MM.1S (cell line): ENCODE results near the gene POLR2H.

Experiments
- DNase-seq: peaks from one replicate; pipeline ENCODE4 v3.0.0-alpha.2; 2015
- H2AFZ ChIP-seq: fragments of 300-600 bp; sonication (generic); 2 replicates; pipeline ENCODE4 v1.6.0; 2016; ENCODE audit warnings: antibody characterized with exemption, low read length
- H3F3A ChIP-seq: fragments of 300-600 bp; sonication (generic); 2 replicates; pipeline ENCODE4 v1.6.1; 2016; ENCODE audit warnings: mild to moderate bottlenecking, antibody characterized with exemption, low read length, moderate library complexity, mixed read lengths; ENCODE audit not compliant: insufficient read depth
- H3K27ac ChIP-seq: fragments of 300-600 bp; sonication (generic); 2 replicates; pipeline ENCODE4 v1.5.1; 2016; ENCODE audit warnings: mild to moderate bottlenecking, low read length
- H3K27me3 ChIP-seq: fragments of 300-600 bp; sonication (generic); replicated peaks from 2 replicates; pipeline ENCODE4 v1.6.0; 2016; ENCODE audit warnings: low read length; ENCODE audit not compliant: insufficient read depth
- H3K36me3 ChIP-seq: fragments of 300-600 bp; sonication (generic); replicated peaks from 2 replicates; pipeline ENCODE4 v1.6.1; 2016; ENCODE audit warnings: mild to moderate bottlenecking, low read length, mixed read lengths; ENCODE audit not compliant: insufficient read depth
- H3K4me1 ChIP-seq: fragments of 300-600 bp; sonication (generic); 2 replicates; pipeline ENCODE4 v1.6.1; 2016; ENCODE audit warnings: low read length, mixed read lengths
- H3K4me2 ChIP-seq: fragments of 300-600 bp; sonication (generic); 2 replicates; pipeline ENCODE4 v1.6.0; 2016; ENCODE audit warnings: low read depth, low read length
- H3K4me3 ChIP-seq: fragments of 300-600 bp; sonication (generic); 2 replicates; pipeline ENCODE4 v1.5.1; 2016; ENCODE audit warnings: low read length, mixed read lengths
- H3K79me2 ChIP-seq: fragments of 300-600 bp; sonication (generic); 2 replicates; pipeline ENCODE4 v1.6.1; 2016; ENCODE audit warnings: mixed run types, low read length, mixed read lengths
- H3K9ac ChIP-seq: fragments of 300-600 bp; sonication (generic); 2 replicates; pipeline ENCODE4 v1.6.1; 2016; ENCODE audit warnings: low read length, mixed read lengths
- H3K9me2 ChIP-seq: fragments of 300-600 bp; sonication (generic); replicated peaks from 2 replicates; pipeline ENCODE4 v1.6.1; 2016; ENCODE audit warnings: mild to moderate bottlenecking, low read length, mixed read lengths; ENCODE audit not compliant: insufficient read depth
- H3K9me3 ChIP-seq: fragments of 300-600 bp; sonication (generic); replicated peaks from 2 replicates; pipeline ENCODE4 v1.6.1; 2016; ENCODE audit warnings: mild to moderate bottlenecking, low read length, mixed read lengths; ENCODE audit not compliant: insufficient read depth
- H4K20me1 ChIP-seq: fragments of 300-600 bp; sonication (generic); 2 replicates; pipeline ENCODE4 v1.6.1; 2016; ENCODE audit warnings: mild to moderate bottlenecking, low read length, moderate library complexity, mixed read lengths; ENCODE audit not compliant: insufficient read depth
- EZH2 ChIP-seq: fragments of 300-600 bp; sonication (generic); optimal IDR thresholded peaks from 2 replicates; pipeline ENCODE3; 2017; ENCODE audit warnings: low read depth, mild to moderate bottlenecking, antibody characterized with exemption, low read length, mixed read lengths
- EZH2phosphoT487 ChIP-seq: fragments of 300-600 bp; sonication (generic); IDR thresholded peaks from 2 replicates; pipeline ENCODE4 v1.6.1; 2018; ENCODE audit warnings: antibody characterized with exemption, low read length
- TF ChIP-seq, protein P1 (sequence below): fragments of 300-600 bp; sonication (generic); IDR thresholded peaks from 2 replicates; pipeline ENCODE4 v1.5.1; 2016; ENCODE audit warnings: antibody characterized with exemption, low read length, mixed read lengths

Gene POLR2H

DNA sequence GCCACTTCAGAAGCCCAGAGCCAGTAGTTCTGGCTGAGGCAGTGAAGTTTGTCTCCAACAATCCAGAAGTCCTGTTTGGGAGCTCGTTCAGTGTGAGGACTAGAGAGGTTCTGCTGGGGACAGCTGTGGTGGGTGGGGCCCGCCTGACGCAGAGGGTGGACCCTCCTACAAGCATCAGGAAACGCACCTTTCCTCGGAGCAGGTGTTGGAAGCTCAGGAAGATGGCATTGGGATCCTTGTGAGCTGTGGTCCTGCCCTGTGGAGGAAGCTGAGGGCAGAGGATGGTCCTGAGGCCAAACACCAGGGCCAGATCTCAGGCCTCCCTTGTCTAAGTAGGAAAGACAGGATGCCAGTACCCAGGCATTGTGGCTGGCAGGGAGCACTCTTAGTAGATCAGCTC is 11.4 kb downstream of the POLR2H start:
- peaks cover 8% of the 10 kb centered on the region; the same call in 1 of the 2 replicates for H3K36me3 ChIP-seq
- TF ChIP-seq EZH2 (no peak), EZH2phosphoT487 (no peak)
- TF ChIP-seq, protein P1, sequence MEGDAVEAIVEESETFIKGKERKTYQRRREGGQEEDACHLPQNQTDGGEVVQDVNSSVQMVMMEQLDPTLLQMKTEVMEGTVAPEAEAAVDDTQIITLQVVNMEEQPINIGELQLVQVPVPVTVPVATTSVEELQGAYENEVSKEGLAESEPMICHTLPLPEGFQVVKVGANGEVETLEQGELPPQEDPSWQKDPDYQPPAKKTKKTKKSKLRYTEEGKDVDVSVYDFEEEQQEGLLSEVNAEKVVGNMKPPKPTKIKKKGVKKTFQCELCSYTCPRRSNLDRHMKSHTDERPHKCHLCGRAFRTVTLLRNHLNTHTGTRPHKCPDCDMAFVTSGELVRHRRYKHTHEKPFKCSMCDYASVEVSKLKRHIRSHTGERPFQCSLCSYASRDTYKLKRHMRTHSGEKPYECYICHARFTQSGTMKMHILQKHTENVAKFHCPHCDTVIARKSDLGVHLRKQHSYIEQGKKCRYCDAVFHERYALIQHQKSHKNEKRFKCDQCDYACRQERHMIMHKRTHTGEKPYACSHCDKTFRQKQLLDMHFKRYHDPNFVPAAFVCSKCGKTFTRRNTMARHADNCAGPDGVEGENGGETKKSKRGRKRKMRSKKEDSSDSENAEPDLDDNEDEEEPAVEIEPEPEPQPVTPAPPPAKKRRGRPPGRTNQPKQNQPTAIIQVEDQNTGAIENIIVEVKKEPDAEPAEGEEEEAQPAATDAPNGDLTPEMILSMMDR = no peak
- no peak overlapping the region for H3K9ac ChIP-seq
- H3K9me3 ChIP-seq = no peaks in the 10 kb centered on the region
- no peaks in the 10 kb centered on the region for H3K9me2 ChIP-seq
- no peaks in the 10 kb centered on the region for H3K79me2 ChIP-seq
- H3F3A ChIP-seq = 0 out of 2 replicates have a peak, but pooled peaks cover 7% of the 10 kb centered on the region
- H3K4me1 ChIP-seq = no peaks in the 10 kb centered on the region
- H4K20me1 ChIP-seq = no peaks in the 10 kb centered on the region
- no peak for DNase-seq
- no peak overlapping the region for H3K4me2 ChIP-seq
- H3K27me3 ChIP-seq = peaks cover 35% of the 10 kb centered on the region
- H3K4me3 ChIP-seq = no peak overlapping the region
- no peak overlapping the region for H2AFZ ChIP-seq
- H3K27ac ChIP-seq = no peak overlapping the region

DNA sequence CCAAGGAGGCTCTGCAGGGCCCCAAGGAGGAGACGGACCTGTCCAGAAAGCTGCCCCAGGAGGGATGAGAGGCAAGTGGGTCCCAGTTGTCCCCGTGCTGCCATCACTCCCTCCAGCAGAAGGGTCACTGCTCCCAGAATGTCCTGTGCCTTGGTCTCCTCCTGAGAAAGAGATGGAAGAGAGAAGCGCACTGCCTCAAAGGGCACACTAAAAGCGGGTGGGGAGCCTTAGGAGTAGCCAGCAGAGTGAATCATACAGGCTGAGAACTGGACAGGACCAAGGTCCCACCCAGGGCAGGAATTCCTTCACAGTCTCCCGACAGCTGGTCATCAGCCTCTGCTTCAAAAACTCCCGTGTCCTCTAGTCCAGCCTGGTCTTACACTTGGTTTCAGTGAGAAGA is 11.9 kb downstream of the POLR2H start:
- DNase-seq = no peak
- peaks cover 40% of the 10 kb centered on the region for H3K27me3 ChIP-seq
- H3K9me3 ChIP-seq = no peaks in the 10 kb centered on the region
- TF ChIP-seq EZH2phosphoT487 (no peak), EZH2 (no peak)
- TF ChIP-seq, protein P1 = no peak
- no peaks in the 10 kb centered on the region for H3K4me1 ChIP-seq
- no peaks in the 10 kb centered on the region for H3K9me2 ChIP-seq
- no peak overlapping the region for H3K9ac ChIP-seq
- no peak overlapping the region for H3K4me2 ChIP-seq
- no peaks in the 10 kb centered on the region for H3K79me2 ChIP-seq
- no peak overlapping the region for H3K4me3 ChIP-seq
- 0 out of 2 replicates have a peak, but pooled peaks cover 7% of the 10 kb centered on the region for H3F3A ChIP-seq
- no peaks in the 10 kb centered on the region for H4K20me1 ChIP-seq
- H3K36me3 ChIP-seq = peaks cover 3% of the 10 kb centered on the region; the same call in 1 of the 2 replicates
- H3K27ac ChIP-seq = no peak overlapping the region
- no peak overlapping the region for H2AFZ ChIP-seq

DNA sequence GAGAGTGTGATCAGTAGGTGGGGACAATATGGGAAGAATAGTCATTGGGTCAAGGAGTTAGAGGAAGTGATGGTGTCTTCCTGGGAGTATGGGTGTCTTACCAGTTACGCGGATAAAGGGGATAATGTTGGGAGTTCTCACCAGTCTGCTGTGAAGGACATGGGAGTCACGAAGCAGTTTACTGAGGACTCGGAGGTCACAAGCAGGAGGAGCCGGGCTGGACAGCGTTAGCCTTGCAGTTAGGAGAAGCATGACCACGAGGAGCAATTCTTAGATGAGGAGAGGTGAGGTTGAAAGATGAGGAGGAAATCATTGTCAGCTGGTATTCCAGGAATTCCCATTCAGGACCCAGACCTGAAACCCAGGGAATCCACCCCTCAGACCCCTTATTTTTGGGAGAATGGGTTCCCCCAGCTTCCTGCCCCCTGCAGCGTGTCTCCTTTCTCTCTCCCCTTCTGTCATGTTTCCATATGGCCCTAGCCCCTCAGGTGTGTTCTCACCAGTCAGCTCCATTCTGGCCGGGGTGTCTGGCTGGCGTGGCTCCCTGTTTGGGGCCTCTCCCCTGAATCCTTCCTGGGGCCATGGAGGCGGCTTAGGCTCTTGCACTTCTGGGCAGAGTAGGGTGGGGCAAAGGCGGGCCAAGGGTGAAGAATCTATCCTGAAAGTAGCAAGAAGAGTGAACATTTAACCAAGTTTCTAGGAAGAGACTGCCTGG is 14.4 kb downstream of the POLR2H start:
- no peak overlapping the region for H3K4me3 ChIP-seq
- no peaks in the 10 kb centered on the region for H3K9me2 ChIP-seq
- H3K27ac ChIP-seq = no peak overlapping the region
- H3K79me2 ChIP-seq = no peaks in the 10 kb centered on the region
- H3K4me1 ChIP-seq = peaks cover 4% of the 10 kb centered on the region; the same call in 1 of the 2 replicates
- H3K4me2 ChIP-seq = no peak overlapping the region
- no peaks in the 10 kb centered on the region for H4K20me1 ChIP-seq
- DNase-seq = no peak
- H2AFZ ChIP-seq = no peak overlapping the region
- TF ChIP-seq, protein P1 = no peak
- TF ChIP-seq EZH2 = no peak
- no peak for TF ChIP-seq EZH2phosphoT487
- no peaks in the 10 kb centered on the region for H3K9me3 ChIP-seq
- H3K27me3 ChIP-seq = peaks cover 55% of the 10 kb centered on the region
- no peak overlapping the region for H3K9ac ChIP-seq
- 0 out of 2 replicates have a peak, but pooled peaks cover 6% of the 10 kb centered on the region for H3F3A ChIP-seq
- no peaks in the 10 kb centered on the region for H3K36me3 ChIP-seq
